GM19395 (cell line): ENCODE results near the gene SOX15.

ENCODE experiments used
- ATAC-seq: cut with Tn5 transposase; IDR thresholded peaks from one replicate; pipeline ENCODE4 v1.9.1; 2021; ENCODE audit warnings: mild to moderate bottlenecking, moderate library complexity; ENCODE audit not compliant: unreplicated experiment

The SOX15 gene

DNA sequence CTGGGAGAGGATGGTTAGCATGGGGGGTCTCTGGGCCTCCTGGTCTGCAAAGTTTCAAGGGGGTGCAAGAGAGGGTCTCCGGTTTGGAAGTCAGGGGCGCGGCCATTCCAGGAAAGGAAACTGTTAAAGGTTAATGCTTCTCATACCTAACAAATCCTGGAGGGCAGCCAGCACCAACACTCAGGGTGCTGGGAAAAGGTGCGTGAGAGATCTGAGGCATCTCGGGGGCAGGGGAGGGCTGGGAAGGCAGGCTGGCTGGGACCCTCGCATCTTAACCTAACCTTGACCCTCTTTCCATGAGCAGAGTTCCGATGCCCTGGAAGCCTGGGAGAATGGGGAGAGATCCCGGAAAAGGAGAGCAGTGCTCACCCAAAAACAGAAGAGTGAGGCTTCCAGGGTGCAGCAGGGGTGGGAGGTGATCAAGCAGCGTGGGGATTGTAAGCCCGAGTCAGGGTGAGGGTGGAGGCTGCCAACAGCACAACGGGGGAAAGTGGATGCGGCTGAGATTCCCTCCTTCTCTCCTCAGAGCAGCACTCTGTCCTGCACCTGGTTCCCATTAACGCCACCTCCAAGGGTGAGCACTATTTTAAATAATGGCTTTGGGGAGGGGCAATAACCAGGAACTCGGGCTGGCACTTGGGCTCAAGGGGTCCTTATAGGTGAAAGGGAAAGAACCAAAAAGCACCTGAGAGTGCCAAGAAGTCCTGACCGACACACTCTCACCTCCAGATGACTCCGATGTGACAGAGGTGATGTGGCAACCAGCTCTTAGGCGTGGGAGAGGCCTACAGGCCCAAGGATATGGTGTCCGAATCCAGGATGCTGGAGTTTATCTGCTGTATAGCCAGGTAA, 30.3 kb downstream of the SOX15 start:
- ATAC-seq = no peak

DNA sequence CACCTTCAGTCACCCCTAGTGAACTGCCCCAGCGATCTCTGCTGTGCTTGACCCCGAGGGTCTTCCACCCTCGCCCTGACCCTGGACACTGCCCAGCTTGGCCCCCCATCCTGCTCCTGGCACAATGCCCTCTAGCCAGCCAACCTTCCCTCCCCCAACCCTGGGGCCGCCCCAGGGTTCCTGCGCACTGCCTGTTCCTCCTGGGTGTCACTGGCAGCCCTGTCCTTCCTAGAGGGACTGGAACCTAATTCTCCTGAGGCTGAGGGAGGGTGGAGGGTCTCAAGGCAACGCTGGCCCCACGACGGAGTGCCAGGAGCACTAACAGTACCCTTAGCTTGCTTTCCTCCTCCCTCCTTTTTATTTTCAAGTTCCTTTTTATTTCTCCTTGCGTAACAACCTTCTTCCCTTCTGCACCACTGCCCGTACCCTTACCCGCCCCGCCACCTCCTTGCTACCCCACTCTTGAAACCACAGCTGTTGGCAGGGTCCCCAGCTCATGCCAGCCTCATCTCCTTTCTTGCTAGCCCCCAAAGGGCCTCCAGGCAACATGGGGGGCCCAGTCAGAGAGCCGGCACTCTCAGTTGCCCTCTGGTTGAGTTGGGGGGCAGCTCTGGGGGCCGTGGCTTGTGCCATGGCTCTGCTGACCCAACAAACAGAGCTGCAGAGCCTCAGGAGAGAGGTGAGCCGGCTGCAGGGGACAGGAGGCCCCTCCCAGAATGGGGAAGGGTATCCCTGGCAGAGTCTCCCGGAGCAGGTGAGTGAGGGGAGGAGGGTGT, 31.2 kb downstream of the SOX15 start, which contains the start of gene TNFSF13:
Gene TNFSF13, plus strand, starts transcription at position 207 of the 776 bp plus-strand sequence. Its CDS starts 290 bp downstream, at position 497.
- ATAC-seq = no peak

DNA sequence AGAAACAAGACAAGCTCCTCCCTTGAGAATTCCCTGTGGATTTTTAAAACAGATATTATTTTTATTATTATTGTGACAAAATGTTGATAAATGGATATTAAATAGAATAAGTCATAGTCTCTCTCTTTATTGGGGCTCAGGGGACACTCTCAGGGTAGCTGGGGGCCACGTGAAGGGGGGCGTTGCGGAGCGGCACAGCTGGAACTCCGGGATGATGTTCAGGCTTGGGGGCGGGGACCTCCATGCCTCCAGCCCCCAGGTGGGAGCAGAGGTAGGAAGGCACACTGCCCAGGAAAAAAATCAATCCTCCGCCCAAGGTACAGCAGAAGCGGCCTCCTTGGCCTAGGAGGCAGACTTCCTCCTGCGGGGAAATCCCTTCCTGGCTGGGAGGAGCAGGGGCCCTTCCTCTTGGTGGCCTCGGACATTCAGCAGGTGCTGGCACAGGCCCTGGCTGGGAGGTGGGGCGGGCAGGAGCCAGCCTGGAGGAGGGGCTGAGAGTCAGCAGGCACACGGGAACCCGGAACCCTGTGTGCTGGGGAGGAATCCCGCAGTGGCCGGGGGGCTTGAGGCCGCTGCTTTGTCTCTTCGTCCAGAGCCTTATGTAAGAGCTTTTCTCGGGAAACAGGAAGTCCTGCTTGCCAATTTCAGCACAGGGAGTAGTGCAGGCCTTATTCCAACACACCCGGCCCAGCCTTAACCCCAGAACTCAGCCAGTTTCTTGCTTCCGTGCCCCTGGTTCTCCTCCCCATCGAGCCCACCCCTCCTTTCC, 31.9 kb downstream of the SOX15 start:
- no peak for ATAC-seq

DNA sequence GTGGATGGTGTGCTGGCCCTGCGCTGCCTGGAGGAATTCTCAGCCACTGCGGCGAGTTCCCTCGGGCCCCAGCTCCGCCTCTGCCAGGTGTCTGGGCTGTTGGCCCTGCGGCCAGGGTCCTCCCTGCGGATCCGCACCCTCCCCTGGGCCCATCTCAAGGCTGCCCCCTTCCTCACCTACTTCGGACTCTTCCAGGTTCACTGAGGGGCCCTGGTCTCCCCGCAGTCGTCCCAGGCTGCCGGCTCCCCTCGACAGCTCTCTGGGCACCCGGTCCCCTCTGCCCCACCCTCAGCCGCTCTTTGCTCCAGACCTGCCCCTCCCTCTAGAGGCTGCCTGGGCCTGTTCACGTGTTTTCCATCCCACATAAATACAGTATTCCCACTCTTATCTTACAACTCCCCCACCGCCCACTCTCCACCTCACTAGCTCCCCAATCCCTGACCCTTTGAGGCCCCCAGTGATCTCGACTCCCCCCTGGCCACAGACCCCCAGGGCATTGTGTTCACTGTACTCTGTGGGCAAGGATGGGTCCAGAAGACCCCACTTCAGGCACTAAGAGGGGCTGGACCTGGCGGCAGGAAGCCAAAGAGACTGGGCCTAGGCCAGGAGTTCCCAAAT, 32.6 kb downstream of the SOX15 start:
- ATAC-seq = no peak

DNA sequence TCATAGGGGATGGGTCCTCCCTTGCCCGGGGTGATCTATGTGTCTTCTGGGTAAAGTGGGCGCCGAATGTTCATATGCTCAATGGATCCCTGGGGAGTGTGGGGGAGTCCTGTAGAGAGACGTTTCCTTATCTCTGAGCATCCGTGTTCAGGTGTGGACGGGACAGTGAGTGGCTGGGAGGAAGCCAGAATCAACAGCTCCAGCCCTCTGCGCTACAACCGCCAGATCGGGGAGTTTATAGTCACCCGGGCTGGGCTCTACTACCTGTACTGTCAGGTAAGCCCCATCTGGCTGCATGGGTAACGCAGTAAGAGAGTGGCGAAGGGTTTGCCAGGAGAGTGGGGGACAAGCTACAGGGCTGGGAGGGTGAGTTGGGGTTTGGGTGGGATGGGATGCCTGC, 33.3 kb downstream of the SOX15 start:
- no peak for ATAC-seq

DNA sequence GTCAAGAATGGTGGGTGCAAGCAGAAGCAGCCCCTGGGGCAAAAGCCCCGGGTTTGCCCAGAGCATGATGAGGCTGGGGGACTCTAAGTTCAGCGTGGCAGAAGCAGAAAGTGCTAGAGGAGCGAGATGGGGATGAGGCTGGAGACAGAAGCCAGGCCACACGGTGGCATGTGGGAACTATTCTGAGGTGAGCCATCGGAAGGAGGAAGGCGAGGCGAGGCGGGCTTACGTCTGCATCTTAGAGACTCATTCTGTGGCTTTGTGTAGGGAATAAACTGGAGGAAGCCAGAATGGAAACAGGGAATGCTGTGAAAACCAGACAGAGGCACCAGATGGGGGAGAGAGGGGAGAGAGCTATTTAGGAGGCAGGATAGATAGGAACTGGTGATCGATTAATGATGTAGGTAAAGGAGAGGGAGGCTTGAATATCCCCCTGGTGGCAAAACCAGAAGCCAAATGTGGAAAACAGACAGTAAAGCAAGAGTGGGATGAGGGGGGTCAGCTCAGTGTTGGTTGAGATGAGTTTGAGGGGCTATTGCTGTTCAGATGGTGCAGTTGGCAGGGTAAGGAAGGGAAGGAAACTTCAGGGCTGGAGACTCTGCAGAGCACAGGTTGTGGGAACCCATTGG, 34.5 kb downstream of the SOX15 start:
- ATAC-seq = no peak

DNA sequence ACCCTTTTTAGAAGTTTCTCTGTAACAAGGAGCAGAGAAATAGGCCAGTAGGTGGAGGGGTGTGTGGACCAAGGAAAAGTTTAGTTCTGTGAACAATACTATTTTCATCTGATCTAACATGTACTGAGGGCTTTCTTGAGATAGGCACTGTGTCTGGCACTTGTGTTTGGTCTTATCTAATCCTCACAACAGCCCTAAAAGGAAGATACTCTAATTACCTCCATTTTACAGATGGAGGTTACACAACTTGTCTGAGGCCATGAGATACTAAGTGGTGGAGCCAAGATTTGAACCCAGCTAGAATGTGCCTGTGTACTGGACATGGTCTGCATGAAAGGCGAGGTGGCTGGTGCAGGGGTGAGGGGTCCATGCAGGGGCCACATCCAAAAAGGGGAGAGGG, 36.5 kb downstream of the SOX15 start:
- ATAC-seq = no peak

DNA sequence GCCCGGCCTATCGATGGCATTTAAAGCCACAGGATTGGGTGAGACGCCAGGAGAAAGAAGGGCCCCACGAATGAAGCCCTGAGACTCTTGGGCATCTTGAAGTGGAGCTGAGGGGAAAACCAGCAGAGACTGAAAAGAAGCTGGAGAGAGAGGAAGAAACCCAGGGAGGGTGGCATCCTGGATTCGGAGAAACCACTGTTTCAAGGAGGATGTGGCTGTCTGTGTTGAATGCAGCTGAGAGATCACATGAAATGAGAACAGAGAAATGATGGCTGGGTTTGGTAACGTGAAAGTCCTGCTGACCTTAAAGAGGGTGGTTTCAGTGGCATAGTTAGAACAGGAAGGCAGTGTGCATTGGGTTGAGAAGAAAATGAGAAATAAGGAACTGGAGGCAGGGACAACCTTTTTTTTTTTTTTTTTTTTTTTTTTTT, 37.3 kb downstream of the SOX15 start:
- no peak for ATAC-seq

DNA sequence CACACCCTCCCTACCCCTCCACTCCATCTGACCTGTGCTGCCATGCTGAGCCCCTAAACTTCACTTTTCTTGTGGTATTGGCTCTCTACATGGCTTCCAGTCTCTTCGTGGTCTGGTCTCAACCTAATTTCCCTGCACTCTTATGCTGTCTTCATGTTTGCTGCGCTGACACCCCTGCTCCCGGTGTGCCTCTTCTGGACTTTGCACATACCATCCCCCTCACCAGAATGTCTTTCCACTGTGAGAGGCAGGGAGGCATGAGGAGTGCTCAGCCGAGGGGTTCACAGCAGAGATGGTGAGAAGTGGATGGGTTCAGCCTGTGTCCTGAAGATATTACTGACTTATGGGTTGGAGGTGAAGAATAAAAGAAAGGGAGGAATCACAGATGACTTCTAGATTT, 38.5 kb downstream of the SOX15 start:
- ATAC-seq = no peak

DNA sequence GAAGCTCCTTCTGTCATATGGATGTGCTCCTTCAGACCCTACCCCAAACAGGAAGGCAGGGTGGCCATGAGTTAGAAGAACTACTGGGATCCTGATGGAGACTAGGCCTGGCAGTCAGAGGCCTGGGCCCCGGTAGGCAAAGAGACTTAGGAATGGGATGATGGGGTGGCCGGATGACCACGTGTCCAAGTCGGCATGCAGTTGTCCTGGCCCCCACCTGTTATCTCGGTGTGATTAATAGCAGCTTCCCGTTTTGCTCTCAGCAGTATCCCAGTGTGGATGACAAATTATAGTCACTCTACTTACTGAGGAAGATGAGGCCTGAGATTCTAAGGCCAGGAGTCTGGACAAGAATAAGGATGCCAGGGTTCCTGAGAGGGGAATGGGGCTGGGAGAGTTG, 39.5 kb downstream of the SOX15 start:
- ATAC-seq = no peak

DNA sequence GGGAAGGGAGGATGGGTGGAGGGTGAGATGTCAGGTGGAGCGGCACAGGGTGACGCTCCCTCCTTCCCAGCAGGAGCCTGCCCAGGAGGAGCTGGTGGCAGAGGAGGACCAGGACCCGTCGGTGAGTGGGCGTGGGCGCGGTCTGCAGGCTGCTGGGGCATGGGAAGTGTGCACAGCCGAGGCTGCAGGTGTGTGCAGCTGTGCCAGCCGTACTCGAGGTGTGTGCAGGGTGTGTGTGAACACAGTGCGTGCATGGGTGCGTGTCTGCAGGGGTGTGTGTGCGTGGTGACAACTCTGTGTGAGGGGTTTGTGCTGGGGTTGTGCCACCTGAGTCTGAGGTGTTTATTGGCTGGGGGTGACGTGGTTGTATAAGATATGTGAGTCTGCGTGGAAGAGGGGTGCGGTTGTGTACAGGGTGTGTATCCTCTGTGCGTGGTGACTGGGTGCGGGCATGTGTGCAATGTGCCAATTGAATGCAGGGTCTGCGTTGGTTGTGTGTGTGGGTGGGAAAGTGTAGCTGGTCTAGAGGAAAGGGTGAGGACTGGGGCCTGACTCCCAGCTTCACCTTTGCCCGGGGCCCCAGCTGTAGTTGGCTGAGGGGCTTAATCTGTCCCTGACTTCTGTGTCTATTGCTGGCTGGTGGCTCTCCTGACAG, 40.4 kb downstream of the SOX15 start:
- ATAC-seq = no peak

DNA sequence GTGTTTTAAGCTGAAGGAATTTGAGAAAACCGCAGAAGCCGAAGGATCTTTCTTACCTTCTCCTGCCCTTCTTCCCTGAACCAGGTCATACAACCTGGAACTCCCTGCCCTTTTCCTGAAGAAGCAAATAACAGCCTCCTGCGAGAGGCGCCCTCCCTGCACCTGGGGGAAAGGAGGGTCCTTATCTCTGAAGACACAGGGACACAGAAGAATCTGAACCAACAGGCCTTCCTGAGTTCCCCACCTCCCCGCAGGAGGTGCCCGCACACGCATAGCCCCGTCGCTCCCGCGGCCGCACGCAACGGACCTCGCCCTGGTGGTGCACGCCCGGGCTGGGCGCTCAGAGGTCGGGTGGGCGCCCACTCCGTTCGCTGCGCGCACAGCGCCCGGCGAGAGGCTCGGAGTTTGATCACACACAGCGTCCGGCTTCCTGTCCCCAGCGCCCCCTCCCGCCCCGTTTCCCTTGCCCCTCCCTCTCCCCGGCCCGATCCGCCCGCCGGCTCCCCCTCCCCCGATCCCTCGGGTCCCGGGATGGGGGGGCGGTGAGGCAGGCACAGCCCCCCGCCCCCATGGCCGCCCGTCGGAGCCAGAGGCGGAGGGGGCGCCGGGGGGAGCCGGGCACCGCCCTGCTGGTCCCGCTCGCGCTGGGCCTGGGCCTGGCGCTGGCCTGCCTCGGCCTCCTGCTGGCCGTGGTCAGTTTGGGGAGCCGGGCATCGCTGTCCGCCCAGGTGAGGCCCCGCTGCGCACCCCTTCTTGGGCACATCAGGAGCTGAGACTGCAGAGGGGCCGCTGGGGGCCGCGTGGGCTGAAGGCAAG, 41.1 kb downstream of the SOX15 start, which contains the start of gene TNFSF12:
Gene TNFSF12, plus strand, starts transcription at position 474 of the 816 bp plus-strand sequence. Its CDS starts 96 bp downstream, at position 570.
- no peak for ATAC-seq

DNA sequence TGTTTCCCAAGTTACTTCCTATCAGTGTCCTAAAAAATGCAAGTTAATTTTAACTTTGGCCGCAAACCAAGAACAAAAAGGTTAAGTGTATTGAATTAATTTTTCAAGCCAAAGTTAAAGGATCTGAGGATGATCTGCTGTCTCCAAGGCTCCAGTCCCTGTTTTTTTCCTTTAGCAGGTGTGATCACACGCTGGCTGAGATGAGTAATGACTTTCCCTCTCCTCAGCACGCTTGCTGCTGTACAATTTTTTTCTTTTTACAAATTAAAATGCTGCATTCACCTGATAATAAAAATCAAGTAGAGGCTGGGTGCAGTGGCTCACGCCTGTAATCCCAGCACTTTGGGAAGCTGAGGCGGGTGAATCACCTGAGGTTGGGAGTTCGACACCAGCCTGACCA, 45.0 kb downstream of the SOX15 start:
- ATAC-seq = no peak

DNA sequence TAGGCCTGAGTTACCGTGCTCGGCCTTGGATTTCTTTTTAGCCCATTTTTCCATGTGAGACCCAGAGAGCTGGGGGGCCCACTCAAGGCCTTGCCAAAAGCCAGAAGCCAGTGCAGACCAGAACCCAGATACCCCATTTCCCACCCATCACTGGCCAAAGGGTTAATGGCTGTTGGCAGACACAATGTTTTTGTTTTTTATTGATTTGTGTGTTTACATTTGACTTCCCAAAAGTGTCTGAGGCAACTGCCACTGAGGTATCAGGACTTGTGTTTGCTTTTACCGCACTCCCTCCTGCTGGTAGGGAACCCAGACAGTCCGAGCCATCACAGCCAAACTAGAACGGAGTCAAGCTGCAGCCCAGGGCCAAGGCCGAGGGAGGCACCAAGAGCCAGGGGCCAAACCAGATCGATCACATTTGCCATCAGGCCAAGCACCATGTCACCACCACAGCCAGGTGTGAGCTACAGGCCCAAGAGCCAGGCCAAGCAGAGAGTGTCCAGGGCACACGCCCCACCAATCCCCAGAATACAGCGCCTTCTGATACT, 48.7 kb downstream of the SOX15 start:
- no peak for ATAC-seq

DNA sequence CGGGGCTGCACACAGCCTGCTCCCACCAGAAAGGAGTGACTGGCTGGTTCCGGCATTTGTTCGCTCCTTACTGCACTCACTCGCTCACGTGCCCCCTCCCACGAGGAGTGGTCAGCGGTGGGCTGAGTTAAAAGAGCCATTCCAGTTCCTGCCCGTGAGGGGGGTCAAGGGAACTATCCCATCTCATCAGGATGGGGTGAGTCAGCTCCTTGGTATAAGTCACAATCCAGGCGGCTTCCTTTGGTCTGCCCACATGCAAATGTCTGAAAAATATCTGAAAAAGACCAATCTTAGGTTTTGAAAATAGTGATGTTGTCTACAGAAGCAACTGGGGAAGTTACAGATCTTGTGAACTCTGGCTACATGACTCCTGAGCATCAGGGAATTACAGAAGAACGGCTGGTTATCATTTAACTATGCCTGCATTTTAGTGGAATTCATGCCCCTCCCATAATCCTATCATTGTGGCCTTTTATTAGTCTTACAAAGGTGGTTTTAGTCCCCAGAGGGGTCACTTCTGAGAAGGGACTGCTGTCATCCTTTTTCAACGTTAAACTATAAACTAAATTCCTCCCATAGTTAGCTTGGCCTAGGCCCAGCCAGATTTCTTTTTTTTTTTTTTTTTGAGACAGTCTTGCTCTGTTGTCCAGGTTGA, 50.9 kb downstream of the SOX15 start:
- no peak for ATAC-seq
